GM13976 (cell line): ENCODE measurements around the gene ABCA6.
"Not testable (repeated sequence)": the region's sequence is repeated elsewhere in the genome, so short reads cannot be mapped to it uniquely, and the experiment has no call there.

Experiments used
- DNase-seq: peaks from one replicate; pipeline ENCODE4 v3.0.0; 2012; ENCODE audit warnings: low spot score
- CTCF ChIP-seq: IDR thresholded peaks from 2 replicates; pipeline ENCODE4 v1.5.1; 2012; ENCODE audit warnings: borderline replicate concordance, mild to moderate bottlenecking; ENCODE audit not compliant: insufficient read depth; ENCODE audit errors: extremely low read depth, missing control alignments, control extremely low read depth
- in situ Hi-C: fragments of 300-500 bp; cut with MboI; formaldehyde crosslinking; loops from one replicate; pipeline ENCODE4 v1.12.0; 2022; ENCODE audit warnings: low sequenced_read_pairs, mixed read lengths, inconsistent platforms; ENCODE audit not compliant: unreplicated experiment

Gene ABCA6

GRCh38 chr17:69082696-69083095, 59.0 kb downstream of the ABCA6 start:
- in situ Hi-C loops, result no loop called here
- TF ChIP-seq CTCF, result no peak
- no peak for DNase-seq

GRCh38 chr17:69078864-69079263, 62.8 kb downstream of the ABCA6 start:
- no peak for DNase-seq

DNA sequence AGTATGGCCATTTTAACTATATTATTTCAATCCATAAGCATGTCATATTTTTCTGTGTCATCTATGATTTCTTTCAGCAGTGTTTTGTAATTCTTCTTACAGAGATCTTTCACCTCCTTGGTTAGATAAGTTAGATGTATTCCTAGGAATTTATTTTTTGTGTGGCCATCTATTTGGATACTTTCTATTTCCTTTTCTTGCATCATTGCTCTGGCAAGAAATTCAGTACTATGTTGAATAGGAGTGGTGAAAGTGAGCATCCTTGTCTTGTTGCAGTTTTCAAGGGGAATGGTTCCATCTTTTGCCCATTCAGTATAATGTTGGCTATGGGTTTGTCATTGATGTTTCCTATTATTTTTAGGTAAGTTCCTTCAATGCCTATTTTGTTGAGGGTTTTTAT, 65.9 kb downstream of the ABCA6 start:
- in situ Hi-C loops, result no loop called here
- no peak for TF ChIP-seq CTCF
- DNase-seq, result no peak

More at GRCh38 chr17:69078864-69079263, 62.8 kb downstream of the ABCA6 start:
- no peak for TF ChIP-seq CTCF
- in situ Hi-C loops, result no loop called here

- in situ Hi-C loops, DNase-seq: not testable (repeated sequence)
Measured at GRCh38 chr17:69073392-69073791, 68.3 kb downstream of the ABCA6 start.

DNA sequence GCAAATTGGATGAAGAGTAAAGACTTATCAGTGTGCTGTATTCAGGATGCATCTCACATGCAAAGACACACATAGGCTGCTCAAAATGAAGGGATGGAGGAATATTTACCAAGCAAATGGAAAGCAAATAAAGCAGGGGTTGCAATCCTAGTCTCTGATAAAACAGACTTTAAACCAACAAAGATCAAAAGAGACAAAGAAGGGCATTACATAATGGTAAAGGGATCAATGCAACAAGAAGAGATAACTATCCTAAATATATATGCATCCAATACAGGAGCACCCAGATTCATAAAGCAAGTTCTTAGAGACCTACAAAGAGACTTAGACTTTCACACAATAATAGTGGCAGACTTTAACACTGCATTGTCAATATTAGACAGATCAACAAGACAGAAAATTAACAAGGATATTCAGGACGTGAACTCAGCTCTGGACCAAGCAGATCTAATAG, 68.9 kb downstream of the ABCA6 start:
- in situ Hi-C loops, result not testable (repeated sequence)

GRCh38 chr17:69071233-69071586, 70.5 kb downstream of the ABCA6 start:
- DNase-seq, in situ Hi-C loops: not testable (repeated sequence)

More for the DNA sequence above, 68.9 kb downstream of the ABCA6 start:
- DNase-seq, result not testable (repeated sequence)

DNA sequence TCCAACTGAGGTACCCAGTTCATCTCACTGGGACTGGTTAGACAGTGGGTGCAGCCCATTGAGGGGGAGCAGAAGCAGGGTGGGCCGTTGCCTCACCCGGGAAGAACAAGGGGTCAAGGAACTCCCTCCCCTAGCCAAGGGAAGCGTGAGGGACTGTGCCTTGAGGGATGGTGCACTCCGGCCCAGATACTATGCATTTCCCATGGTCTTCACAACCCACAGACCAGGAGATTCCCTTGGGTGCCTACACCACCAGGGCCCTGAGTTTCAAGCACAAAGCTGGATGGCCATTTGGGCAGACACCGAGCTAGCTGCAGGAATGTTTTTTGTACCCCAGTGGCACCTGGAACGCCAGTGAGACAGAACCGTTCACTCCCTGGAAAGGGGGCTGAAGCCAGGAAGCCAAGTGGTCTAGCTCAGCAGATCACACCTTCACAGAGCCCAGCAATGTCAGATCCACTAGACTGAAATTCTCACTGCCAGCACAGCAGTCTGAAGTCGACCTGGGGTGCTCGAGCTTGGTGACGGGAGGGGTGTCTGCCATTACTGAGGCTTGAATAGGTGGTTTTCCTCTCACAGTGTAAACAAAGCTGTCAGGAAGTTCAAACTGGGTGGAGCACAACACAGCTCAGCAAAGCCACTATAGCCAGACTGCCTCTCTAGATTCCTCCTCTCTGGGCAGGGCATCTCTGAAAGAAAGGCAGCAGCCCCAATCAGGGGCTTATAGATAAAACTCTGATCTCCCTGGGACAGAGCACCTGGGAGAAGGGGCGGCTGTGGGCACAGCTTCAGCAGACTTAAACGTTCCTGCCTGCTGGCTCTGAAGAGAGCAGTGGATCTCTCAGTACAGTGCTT, 71.1 kb downstream of the ABCA6 start:
- in situ Hi-C loops, result not testable (repeated sequence)

DNA sequence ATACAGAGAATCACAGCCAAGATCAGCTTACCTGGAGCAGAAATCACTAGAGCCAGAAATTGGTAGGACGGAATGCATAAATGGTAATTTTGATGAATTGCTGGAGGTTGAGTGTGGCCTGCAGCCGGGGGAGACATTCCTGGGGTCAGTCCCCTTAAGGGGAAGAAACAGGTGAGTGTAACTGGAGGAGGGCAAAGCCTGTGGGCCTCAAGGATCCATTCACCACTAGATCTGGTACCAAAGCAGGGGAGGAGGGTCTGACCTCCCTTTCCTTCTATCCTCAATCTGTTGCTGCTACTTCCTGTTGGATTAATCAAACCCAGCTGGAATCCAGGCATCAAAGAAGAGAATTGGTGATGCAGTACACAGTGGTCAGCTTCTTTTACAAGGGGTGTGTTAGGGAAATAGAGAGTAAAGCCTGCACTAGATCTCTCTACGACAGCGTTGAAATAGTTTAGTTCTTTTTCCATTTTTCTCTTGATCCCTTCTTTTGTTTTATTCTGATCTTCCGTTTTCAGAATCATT, 72.4 kb downstream of the ABCA6 start:
- no peak for TF ChIP-seq CTCF
- DNase-seq, result no peak
- in situ Hi-C loops, result no loop called here

More for the DNA sequence above, 71.1 kb downstream of the ABCA6 start:
- DNase-seq, result not testable (repeated sequence)
